GM12801 (cell line): ENCODE data around the gene DPEP3.

Experiments used
- TF ChIP-seq, protein P1 (sequence below): IDR thresholded peaks from one replicate; pipeline ENCODE4 v1.5.1; 2011; ENCODE audit warnings: control low read depth; ENCODE audit not compliant: insufficient read length; ENCODE audit errors: extremely low read depth

The DPEP3 gene

DNA sequence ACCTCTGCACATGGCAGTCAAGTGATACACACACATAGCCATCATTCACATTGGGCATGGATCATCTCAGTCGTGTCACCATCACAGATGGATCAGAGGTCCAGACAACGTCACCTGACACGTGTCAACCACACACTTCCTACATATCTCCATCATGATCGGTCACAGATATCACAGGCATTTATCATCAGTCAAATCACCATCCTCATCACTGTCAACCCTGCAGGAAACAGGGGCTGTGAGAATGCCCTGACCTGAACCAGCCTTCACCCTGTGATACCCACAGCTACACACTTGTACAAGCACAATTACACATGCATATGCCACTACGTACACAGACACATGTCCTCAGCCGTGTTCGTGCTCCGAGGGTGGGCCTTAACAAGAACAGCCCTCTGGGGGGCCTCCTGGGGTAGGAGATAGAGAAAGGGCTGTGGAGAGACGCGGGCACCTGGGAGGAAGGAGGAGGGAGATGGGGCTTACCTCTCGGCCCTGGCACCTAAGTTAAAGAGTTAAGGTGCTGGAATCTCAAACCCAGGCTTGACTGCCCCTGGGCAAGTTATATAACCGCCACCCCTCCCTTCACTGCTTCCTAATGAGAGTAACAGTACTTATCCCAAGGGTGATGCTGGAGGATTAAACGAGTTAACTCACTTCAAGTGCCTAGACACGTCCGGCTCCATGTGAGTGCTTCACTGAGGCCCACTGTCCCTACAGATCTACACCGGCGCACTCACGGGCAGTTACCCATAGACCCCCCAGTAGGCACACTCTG is 12.9 kb downstream of the DPEP3 start:
- TF ChIP-seq, protein P1, sequence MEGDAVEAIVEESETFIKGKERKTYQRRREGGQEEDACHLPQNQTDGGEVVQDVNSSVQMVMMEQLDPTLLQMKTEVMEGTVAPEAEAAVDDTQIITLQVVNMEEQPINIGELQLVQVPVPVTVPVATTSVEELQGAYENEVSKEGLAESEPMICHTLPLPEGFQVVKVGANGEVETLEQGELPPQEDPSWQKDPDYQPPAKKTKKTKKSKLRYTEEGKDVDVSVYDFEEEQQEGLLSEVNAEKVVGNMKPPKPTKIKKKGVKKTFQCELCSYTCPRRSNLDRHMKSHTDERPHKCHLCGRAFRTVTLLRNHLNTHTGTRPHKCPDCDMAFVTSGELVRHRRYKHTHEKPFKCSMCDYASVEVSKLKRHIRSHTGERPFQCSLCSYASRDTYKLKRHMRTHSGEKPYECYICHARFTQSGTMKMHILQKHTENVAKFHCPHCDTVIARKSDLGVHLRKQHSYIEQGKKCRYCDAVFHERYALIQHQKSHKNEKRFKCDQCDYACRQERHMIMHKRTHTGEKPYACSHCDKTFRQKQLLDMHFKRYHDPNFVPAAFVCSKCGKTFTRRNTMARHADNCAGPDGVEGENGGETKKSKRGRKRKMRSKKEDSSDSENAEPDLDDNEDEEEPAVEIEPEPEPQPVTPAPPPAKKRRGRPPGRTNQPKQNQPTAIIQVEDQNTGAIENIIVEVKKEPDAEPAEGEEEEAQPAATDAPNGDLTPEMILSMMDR, result no peak

DNA sequence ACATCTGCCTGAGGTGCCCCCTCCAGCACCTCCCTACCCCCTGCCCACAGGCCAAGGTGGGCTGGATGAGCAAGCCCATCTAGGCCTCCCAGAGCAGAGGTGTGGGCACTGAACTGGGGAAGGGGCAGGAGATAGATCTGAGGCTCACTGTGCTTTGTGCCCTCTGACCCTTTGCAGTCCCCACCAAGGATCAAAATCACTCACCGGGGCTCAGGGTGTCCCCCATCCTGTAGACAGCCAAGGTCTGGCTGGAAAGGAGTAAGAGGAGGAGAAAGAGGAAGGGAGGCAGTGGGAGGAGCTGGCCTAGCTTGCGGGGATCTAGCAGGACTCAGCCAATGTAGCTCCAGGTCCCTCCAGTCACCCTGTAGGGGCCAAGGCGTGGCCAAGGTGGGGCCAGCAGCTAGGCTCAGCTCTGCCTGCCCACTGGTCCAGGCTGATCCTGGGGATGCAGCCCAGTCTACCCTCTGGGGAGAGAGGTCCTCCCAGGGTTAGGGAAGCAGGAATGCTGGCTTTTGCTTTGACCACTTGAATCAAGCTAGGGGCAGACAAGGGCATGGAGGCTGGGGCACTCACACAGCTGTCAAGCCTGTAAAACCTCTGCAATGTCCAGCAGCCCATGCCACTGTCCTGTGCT is 13.6 kb downstream of the DPEP3 start:
- TF ChIP-seq, protein P1, result no peak

DNA sequence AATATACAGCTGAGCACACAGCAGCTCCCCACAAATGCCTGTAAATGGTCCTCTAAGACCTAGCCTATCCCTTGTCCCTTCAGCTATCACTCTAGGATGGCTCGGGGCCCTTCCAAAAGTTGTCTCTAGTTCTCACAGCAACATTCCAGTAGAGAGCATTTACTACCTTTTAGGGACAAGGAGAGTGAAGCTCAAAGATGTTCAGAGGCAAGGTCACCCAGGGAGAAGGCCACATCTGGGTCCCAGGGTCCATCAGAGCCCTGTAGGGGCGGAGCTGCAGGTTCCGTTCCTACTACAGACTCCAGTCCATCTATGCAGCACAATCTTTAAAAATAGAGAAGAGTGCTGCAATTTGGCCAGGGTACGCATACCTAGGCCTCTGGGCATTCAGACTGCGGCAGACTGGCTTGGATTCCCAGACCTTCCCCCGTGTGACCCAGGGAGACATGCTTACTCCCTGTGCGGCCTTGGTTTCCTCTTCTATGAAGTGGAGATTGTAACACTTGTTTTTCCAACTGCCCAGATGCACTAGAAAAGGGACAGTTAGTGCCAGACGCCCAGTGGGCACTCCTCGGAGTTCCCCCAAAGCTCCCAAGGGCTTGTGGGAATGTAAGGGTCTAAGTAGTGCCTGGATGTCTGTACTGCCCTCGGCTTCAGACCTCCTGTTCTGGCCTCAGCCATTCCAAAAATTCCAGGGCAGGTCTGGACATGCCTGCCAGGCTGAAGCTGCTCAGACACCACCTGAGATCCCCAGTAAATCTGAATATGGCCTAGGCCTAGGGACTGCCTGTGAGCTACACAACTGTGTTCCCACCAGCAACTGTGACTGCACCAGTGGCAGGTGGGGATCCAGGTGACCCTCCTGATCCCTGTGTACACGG is 14.4 kb downstream of the DPEP3 start:
- TF ChIP-seq, protein P1, result no peak

DNA sequence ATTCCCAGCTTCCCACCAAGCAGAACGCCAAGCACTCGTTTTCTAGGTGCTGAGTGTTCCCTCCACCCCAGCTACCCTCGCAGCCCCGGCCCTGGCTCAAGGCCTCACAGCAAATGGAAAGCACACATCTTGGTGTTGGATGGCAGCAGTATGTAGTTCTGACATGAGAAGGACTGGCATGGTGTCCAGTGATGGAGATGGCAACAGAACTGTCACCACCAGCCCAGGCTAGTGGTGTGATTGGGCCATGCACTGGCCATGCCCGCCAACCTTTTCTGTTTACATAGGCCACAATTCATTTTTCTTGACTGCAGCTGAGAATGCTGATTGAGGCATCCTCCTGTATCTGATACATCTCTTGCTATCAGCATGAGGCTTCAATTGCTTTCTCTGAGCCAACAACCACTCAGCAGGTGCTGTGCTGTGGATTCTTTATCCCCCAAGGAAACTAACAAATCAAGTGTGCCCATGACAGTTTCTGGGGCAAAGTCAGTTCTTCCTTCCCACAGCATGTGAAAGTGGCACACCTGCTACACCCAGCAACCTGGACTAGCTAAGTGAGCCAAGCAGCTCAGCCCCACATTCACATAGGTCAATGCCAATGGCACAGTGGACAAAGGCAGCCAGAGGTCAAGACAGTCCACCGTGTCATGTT is 15.7 kb downstream of the DPEP3 start:
- TF ChIP-seq, protein P1, result no peak

DNA sequence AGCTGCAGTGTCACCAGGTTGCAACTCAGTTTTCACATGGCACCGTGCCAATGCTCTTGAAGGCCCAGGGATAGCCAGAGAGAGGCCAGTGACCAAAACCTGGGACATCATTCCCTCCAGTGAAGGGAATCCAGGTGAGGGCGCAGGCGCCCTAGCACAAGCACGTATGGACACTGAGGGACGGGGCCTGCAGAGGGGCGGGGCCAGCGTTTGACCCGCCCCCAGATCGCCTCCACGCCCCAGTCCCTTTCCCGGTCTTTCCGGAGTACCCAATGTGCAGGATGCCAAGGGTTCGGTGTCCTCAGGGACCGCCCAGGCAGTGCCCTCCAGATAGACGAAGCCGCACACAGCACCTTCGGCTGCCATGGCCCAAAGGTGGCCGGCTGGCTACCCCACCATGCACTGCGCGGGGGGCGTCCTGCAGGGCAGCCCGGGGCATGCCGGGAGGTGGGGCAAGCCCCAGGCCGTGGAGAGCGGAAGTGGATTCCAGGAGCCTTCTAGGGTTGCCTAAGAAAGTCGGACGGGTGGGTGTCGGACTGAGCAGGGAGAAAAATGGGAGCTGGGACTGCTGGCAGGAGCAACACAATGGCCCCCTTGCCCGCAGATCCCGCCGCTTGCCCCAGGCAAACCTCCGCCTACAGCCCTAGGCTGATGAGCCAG is 16.5 kb downstream of the DPEP3 start:
- TF ChIP-seq, protein P1, result no peak

DNA sequence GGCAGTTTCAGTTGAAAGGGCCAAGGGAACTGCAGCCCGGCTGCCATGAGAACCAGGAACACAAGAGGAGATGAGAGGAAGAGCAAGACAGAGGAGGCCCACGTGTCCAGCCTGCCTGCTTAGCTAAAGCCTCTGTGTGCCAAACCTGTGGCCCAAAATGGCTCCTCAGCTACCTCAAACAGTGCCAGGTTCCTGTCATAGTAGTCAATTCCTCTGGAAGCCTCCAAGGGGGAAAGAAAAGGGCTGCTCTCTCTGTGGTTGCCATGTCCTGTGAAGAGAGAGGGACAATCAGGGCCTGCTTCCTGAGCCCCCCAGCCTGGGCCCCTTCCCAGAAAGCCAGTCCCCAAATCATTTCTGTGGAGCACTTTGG is 17.0 kb downstream of the DPEP3 start:
- TF ChIP-seq, protein P1, result no peak

DNA sequence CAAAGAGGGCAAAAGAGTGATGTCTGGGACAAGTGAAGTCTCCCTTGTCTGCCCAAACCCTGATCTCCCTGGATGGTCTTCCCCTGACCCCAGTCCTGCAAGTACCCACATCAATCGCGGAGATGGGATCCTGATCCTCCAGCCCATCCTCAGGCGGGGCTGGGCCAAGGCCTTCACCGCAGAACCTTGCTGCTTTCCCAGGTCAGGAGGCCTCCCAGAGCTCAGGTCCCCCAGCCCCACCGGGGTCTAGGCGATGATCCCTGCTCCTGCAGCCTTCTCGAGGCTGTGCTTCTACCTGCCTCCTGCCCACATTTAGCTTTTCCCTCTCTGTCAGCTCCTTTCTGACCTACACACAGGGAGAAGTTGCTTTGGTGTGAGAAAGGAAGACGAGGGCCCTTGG is 18.2 kb downstream of the DPEP3 start:
- TF ChIP-seq, protein P1, result no peak
